ENCODE results near the gene COL15A1. TPM values are rescaled to one million over a fixed set of nuclear protein-coding genes. Genes with fewer than 3 reads are reported as not detected.

COL15A1 gene
- total RNA-seq, 1 experiment from 2014 or later, result not detected

- no peak overlapping the region for H3K27ac ChIP-seq (ENCODE audit: insufficient read length, low read depth, low read length)
- H2AK5ac ChIP-seq (ENCODE audit: insufficient read length, low read length), result no peak overlapping the region
- H3K23me2 ChIP-seq (ENCODE audit: insufficient read length, low read depth, low read length, poor library complexity, severe bottlenecking), result no peaks in the 10 kb centered on the region
- H3K23ac ChIP-seq (ENCODE audit: insufficient read length, low read depth, low read length), result no peak overlapping the region
- no peaks in the 10 kb centered on the region for H3K79me1 ChIP-seq (ENCODE audit: insufficient read depth, low read depth, low read length, poor library complexity, severe bottlenecking)
- H3K9me3 Mint-ChIP-seq, result no peaks in the 10 kb centered on the region
- no peak overlapping the region for H3K18ac ChIP-seq (ENCODE audit: insufficient read length, low read depth, low read length)
- no peak overlapping the region for H3K56ac ChIP-seq (ENCODE audit: insufficient read length, low read depth, low read length)
- no peak overlapping the region for H2BK12ac ChIP-seq (ENCODE audit: insufficient read length, low read depth, low read length)
- no peaks in the 10 kb centered on the region for H3K79me2 ChIP-seq (ENCODE audit: insufficient read depth, low read length)
- no peak overlapping the region for H3K4me3 Mint-ChIP-seq
- no peak overlapping the region for H4K5ac ChIP-seq (ENCODE audit: insufficient read length, low read depth, low read length)
- no peaks in the 10 kb centered on the region; the same call in 1 of the 2 replicates for H3K4me1 ChIP-seq (ENCODE audit: insufficient read depth, low read length)
- H3K9me3 ChIP-seq (ENCODE audit: control insufficient read depth, low read depth, low read length), result no peaks in the 10 kb centered on the region
- H2BK15ac ChIP-seq (ENCODE audit: low read depth, low read length), result no peak overlapping the region
- H2AFZ ChIP-seq (ENCODE audit: low read length), result no peak overlapping the region
- no peak overlapping the region for H3K4ac ChIP-seq (ENCODE audit: low read depth, low read length)
- no peak overlapping the region for H4K91ac ChIP-seq (ENCODE audit: insufficient read length, low read depth, low read length)
- no peak for DNase-seq
- no peak overlapping the region for H4K8ac ChIP-seq (replicated peaks; ENCODE audit: insufficient read length, low read depth, low read length)
- H2BK120ac ChIP-seq (ENCODE audit: low read depth, low read length, poor library complexity, severe bottlenecking), result no peak overlapping the region
- peaks cover 4 to 5% of the 10 kb centered on the region in 2 experiments; a peak in 3 of 4 replicates for H3K4me1 Mint-ChIP-seq
- H3K27ac Mint-ChIP-seq, result no peak overlapping the region
- TF ChIP-seq CTCF (conservative IDR thresholded peaks at IDR 0.05), result no peak
- H3T11ph ChIP-seq (ENCODE audit: low read length), result no peak overlapping the region
- no peak overlapping the region for H2BK5ac ChIP-seq (ENCODE audit: insufficient read length, low read length)
- H3K9ac ChIP-seq (ENCODE audit: extremely low read depth, insufficient read length, low read length), result no peak overlapping the region
- H3K14ac ChIP-seq (ENCODE audit: insufficient read depth, low read length), result no peak overlapping the region
- WGBS (ENCODE audit: extremely low coverage, insufficient read length, low lambda C conversion rate), result no CpG with 5 or more reads among the region's 1 CpG
- H3K36me3 Mint-ChIP-seq (ENCODE audit: insufficient read depth in 1 of 3, low read depth in 3 of 3), result no peaks in the 10 kb centered on the region
- H4K20me1 ChIP-seq (ENCODE audit: control insufficient read depth, insufficient read depth, insufficient read length), result no peaks in the 10 kb centered on the region
- H3K4me2 ChIP-seq (ENCODE audit: insufficient read depth, insufficient read length, low read length), result no peak overlapping the region
- peaks cover 1% of the 10 kb centered on the region for H3K27me3 Mint-ChIP-seq (ENCODE audit: low read depth)
- H2BK20ac ChIP-seq (ENCODE audit: low read depth, low read length, poor library complexity, severe bottlenecking), result no peak overlapping the region
- no peaks in the 10 kb centered on the region for H3K27me3 ChIP-seq (ENCODE audit: insufficient read depth, low read length)
Measured at GRCh38 chr9:98909935-98910334, 33.8 kb upstream of the COL15A1 start.
